Measurements from ENCODE around the gene FBXW12.

FBXW12 gene

GRCh38 chr3:48344867-48345507 lies 27.0 kb upstream of the FBXW12 start:
- no peak overlapping the region for H3K4me3 ChIP-seq (ENCODE audit: low read length)
- TF ChIP-seq CTCF (conservative IDR thresholded peaks at IDR 0.05; ENCODE audit: low read length) = no peak
- DNase-seq (ENCODE audit: low read depth) = no peak

GRCh38 chr3:48345946-48346572 lies 26.0 kb upstream of the FBXW12 start:
- no peak overlapping the region for H3K4me3 ChIP-seq (ENCODE audit: low read length)
- TF ChIP-seq CTCF (conservative IDR thresholded peaks at IDR 0.05; ENCODE audit: low read length) = no peak
- DNase-seq (ENCODE audit: low read depth) = no peak

- H3K4me3 ChIP-seq (ENCODE audit: low read length) = no peak overlapping the region
- DNase-seq (ENCODE audit: low read depth) = no peak
- no peak for TF ChIP-seq CTCF (conservative IDR thresholded peaks at IDR 0.05; ENCODE audit: low read length)
Observed at GRCh38 chr3:48347500-48347899, 24.5 kb upstream of the FBXW12 start.

- no peak for TF ChIP-seq CTCF (conservative IDR thresholded peaks at IDR 0.05; ENCODE audit: low read length)
- no peak for DNase-seq (ENCODE audit: low read depth)
- no peak overlapping the region for H3K4me3 ChIP-seq (ENCODE audit: low read length)
Observed at GRCh38 chr3:48352546-48352945, 19.5 kb upstream of the FBXW12 start.

DNA sequence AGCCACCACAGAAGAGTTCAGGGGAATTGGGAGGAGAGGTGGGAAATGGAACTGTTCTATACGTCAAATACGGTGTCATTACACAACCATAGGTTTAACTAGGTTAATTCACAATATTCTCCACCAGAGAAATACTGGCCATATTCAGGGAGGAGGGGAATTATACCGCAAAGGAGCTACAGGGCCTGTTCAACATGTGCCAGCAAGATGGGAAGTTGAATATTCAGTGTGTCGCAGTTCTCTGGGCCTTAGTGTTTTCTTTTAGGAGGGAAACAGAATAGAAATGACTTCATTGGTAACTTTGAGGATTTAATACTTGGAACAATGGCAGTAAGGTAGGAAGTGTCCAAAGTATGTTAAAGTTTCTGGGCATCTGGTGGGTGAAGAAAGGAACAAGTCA lies 18.0 kb upstream of the FBXW12 start:
- no peak for TF ChIP-seq CTCF (conservative IDR thresholded peaks at IDR 0.05; ENCODE audit: low read length)
- H3K4me3 ChIP-seq (ENCODE audit: low read length) = no peak overlapping the region
- no peak for DNase-seq (ENCODE audit: low read depth)

GRCh38 chr3:48356419-48356818 lies 15.6 kb upstream of the FBXW12 start:
- no peak for DNase-seq (ENCODE audit: low read depth)
- no peak for TF ChIP-seq CTCF (conservative IDR thresholded peaks at IDR 0.05; ENCODE audit: low read length)
- no peak overlapping the region for H3K4me3 ChIP-seq (ENCODE audit: low read length)

GRCh38 chr3:48361928-48362327 lies 10.1 kb upstream of the FBXW12 start:
- no peak for DNase-seq (ENCODE audit: low read depth)
- no peak for TF ChIP-seq CTCF (conservative IDR thresholded peaks at IDR 0.05; ENCODE audit: low read length)
- no peak overlapping the region for H3K4me3 ChIP-seq (ENCODE audit: low read length)
